Measurements from ENCODE around the gene OSBPL6.

DNA sequence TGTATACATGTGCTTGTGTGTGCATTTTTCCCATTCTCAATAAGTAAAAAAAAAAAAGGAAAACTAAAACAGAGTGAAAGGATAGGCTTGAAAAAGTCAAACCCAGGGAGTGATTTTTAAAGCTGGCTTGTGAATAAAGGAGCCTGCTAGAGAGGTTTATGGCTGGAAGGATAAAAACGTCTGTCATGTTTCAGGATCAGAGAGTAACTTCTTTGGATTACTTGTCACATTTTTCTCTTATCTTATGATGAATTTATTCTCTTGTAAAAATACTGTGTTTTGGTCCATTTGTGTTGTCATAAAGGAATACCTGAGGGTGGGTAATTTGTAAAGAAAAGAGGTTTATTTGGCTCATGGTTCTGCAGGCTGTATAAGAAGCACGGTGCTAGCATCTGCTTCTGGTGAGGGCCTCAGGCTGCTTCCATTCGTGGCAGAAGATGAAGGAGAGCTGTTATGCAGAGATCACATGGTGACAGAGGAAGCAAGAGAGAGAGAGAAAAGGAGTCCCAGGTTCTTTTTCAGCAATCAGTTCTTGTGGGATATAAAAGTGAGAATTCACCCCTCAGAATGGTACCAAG lies 89.1 kb downstream of the OSBPL6 start:
- TF ChIP-seq, protein P1, sequence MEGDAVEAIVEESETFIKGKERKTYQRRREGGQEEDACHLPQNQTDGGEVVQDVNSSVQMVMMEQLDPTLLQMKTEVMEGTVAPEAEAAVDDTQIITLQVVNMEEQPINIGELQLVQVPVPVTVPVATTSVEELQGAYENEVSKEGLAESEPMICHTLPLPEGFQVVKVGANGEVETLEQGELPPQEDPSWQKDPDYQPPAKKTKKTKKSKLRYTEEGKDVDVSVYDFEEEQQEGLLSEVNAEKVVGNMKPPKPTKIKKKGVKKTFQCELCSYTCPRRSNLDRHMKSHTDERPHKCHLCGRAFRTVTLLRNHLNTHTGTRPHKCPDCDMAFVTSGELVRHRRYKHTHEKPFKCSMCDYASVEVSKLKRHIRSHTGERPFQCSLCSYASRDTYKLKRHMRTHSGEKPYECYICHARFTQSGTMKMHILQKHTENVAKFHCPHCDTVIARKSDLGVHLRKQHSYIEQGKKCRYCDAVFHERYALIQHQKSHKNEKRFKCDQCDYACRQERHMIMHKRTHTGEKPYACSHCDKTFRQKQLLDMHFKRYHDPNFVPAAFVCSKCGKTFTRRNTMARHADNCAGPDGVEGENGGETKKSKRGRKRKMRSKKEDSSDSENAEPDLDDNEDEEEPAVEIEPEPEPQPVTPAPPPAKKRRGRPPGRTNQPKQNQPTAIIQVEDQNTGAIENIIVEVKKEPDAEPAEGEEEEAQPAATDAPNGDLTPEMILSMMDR (IDR thresholded peaks at IDR 0.05), result no peak
- TF ChIP-seq POLR2AphosphoS5 (IDR thresholded peaks at IDR 0.05; ENCODE audit: low read depth, low read length) (no peak), SIN3A (IDR thresholded peaks at IDR 0.05; ENCODE audit: borderline replicate concordance, insufficient read depth, low read depth, low read length) (no peak), TCF7L2 (IDR thresholded peaks at IDR 0.05; ENCODE audit: low read depth, low read length) (no peak)
- TF ChIP-seq, protein P2, sequence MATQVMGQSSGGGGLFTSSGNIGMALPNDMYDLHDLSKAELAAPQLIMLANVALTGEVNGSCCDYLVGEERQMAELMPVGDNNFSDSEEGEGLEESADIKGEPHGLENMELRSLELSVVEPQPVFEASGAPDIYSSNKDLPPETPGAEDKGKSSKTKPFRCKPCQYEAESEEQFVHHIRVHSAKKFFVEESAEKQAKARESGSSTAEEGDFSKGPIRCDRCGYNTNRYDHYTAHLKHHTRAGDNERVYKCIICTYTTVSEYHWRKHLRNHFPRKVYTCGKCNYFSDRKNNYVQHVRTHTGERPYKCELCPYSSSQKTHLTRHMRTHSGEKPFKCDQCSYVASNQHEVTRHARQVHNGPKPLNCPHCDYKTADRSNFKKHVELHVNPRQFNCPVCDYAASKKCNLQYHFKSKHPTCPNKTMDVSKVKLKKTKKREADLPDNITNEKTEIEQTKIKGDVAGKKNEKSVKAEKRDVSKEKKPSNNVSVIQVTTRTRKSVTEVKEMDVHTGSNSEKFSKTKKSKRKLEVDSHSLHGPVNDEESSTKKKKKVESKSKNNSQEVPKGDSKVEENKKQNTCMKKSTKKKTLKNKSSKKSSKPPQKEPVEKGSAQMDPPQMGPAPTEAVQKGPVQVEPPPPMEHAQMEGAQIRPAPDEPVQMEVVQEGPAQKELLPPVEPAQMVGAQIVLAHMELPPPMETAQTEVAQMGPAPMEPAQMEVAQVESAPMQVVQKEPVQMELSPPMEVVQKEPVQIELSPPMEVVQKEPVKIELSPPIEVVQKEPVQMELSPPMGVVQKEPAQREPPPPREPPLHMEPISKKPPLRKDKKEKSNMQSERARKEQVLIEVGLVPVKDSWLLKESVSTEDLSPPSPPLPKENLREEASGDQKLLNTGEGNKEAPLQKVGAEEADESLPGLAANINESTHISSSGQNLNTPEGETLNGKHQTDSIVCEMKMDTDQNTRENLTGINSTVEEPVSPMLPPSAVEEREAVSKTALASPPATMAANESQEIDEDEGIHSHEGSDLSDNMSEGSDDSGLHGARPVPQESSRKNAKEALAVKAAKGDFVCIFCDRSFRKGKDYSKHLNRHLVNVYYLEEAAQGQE (IDR thresholded peaks at IDR 0.05; ENCODE audit: insufficient read depth in 1 of 2, low read depth in 2 of 2, low read length in 1 of 2), result no peak

All from Panc1 (cell line).